Testis (tissue), 3 donors: ENCODE results near the gene CCM2. TPM values are rescaled to one million over a fixed set of nuclear protein-coding genes. Genes with fewer than 3 reads are reported as not detected.

Experiments
- DNase-seq: peaks from one replicate; pipeline ENCODE4 v3.0.0-alpha.2; 2019
- H3K27ac ChIP-seq, 2 donors: fragments of 200-600 bp; sonication (generic); one replicate each; pipeline ENCODE4 v1.5.1; 2019
- H3K27me3 ChIP-seq: fragments of 200-600 bp; sonication (generic); one replicate; pipeline ENCODE4 v1.5.1; 2019
- H3K36me3 ChIP-seq: fragments of 200-600 bp; sonication (generic); one replicate; pipeline ENCODE4 v1.5.1; 2017; ENCODE audit warnings: low read depth; ENCODE audit errors: missing control alignments
- H3K4me1 ChIP-seq: fragments of 200-600 bp; sonication (generic); one replicate; pipeline ENCODE4 v1.5.1; 2019
- H3K4me3 ChIP-seq, 2 donors: fragments of 200-600 bp; sonication (generic); one replicate each; pipeline ENCODE4 v1.5.1; 2017 to 2019
- H3K9me3 ChIP-seq: fragments of 200-600 bp; sonication (generic); one replicate; pipeline ENCODE4 v1.5.1; 2017
- POLR2A ChIP-seq: fragments of 450-650 bp; IDR thresholded peaks from one replicate; pipeline ENCODE4 v1.6.1; 2017; ENCODE audit warnings: antibody characterized with exemption, mild to moderate bottlenecking, moderate library complexity
- WGBS, 2 donors: methylation state at CpG; one replicate each; pipeline ENCODE4 v1.1.5; 2018; 5-methylcytosine and 5-hydroxymethylcytosine counted together
- intact Hi-C: fragments of 100-400 bp; cut with DNase I; formaldehyde crosslinking; loops from one replicate; pipeline ENCODE4 v1.15.1; 2023; ENCODE audit warnings: low total_unique reads
- polyA plus RNA-seq: library from polyadenylated mRNA; stranded (reverse); fragments of 350-450 nt; fragmentation: Illumina TruSeq; extraction: RNeasy Lipid Tissue Mini Kit (QIAGEN cat#74804); gene quantifications from one replicate; pipeline ENCODE4 v1.2.3, GENCODE V29; 2014; ENCODE audit warnings: low read depth, low replicate concordance; ENCODE audit not compliant: insufficient read depth
- total RNA-seq, 2 donors: library from RNA; depleted of rRNA; stranded (reverse); fragments of >200 nt; gene quantifications; one replicate each; pipeline ENCODE4 v1.2.3, GENCODE V29; 2016
- TF ChIP-seq, protein P1 (sequence below), 3 experiments: fragments of 450-650 bp in 2 of 3; fragments of 200-600 bp in 1 of 3; sonication (generic) in 1 of 3; IDR thresholded peaks; one replicate each; pipeline ENCODE4 v1.5.1; 2016 to 2019; ENCODE audit warnings: antibody characterized with exemption in 3 of 3, mild to moderate bottlenecking in 2 of 3, moderate library complexity in 1 of 3

Gene CCM2
- total and polyA plus RNA-seq, 3 donors from 2014 or later, result 57.6 to 95.1 (median 85.4) TPM

DNA sequence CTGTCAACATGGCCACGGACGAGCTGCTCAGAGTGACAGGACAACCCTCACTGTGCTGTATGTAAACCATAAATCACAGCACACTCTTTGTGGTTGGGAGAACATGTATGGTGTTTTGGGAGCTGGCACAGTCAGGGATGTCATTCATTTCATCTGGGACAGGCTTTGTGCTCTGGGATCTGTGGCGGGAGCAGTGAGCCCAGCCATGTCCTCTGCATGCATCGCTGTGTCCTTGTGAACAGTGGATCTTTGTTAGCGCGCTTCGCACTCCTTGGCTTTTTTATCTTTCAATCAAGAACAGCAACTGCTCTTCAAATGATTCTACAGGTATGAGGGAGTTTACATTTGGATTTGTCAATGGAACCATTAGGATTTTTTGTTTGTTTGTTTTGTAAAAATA, 7.1 kb downstream of the CCM2 start:
- no peak overlapping the region for H3K4me3 ChIP-seq
- peaks cover 8% of the 10 kb centered on the region for H3K4me1 ChIP-seq
- intact Hi-C loops, result no loop called here
- no peaks in the 10 kb centered on the region for H3K27me3 ChIP-seq
- H3K27ac ChIP-seq, result peak overlapping the region; percentile 15 to 29
- no peak for TF ChIP-seq POLR2A
- TF ChIP-seq, protein P1, sequence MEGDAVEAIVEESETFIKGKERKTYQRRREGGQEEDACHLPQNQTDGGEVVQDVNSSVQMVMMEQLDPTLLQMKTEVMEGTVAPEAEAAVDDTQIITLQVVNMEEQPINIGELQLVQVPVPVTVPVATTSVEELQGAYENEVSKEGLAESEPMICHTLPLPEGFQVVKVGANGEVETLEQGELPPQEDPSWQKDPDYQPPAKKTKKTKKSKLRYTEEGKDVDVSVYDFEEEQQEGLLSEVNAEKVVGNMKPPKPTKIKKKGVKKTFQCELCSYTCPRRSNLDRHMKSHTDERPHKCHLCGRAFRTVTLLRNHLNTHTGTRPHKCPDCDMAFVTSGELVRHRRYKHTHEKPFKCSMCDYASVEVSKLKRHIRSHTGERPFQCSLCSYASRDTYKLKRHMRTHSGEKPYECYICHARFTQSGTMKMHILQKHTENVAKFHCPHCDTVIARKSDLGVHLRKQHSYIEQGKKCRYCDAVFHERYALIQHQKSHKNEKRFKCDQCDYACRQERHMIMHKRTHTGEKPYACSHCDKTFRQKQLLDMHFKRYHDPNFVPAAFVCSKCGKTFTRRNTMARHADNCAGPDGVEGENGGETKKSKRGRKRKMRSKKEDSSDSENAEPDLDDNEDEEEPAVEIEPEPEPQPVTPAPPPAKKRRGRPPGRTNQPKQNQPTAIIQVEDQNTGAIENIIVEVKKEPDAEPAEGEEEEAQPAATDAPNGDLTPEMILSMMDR (IDR thresholded peaks at IDR 0.05), result no peak
- peak; percentile 62 for DNase-seq
- H3K9me3 ChIP-seq, result no peaks in the 10 kb centered on the region
- no peaks in the 10 kb centered on the region for H3K36me3 ChIP-seq
- WGBS, 2 donors, result 71 to 73% methylated on average over 7 of the region's 7 CpGs

DNA sequence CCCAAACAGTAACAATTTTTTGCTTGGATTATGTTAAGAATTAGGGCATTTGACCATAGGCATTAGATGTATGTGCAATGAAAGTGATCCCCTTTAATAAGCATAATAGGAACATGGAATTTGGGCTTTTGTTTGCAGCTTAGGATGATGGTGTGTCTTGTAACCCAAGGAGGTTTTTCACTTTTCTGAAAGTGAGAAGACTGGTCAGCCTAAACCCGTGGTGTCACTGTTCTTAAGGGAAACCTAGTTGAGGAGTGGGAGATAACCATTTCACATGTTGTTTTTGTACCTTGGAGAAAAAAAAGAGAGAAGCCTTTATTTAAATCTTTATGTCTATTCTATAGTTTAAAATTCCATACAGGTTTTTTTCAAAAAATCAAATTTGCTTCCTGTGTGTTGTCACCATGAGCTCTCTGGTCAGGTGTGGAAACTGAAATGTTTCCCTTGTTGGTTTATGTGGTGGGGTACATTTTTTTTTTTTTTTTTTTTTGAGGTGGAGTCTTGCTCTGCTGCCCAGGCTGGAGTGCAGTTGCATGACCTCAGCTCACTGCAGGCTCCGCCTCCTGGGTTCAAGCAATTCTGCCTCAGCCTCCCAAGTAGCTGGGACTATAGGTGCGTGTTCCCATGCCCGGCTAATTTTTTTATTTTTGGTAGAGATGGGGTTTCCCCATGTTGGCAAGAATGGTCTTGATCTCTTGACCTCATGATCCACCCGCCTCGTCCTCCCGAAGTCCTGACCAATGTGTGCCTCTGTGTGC, 7.7 kb downstream of the CCM2 start:
- intact Hi-C loops, result no loop called here
- WGBS, 2 donors, result 90 to 92% methylated on average over 7 of the region's 7 CpGs
- Histone ChIP-seq H3K36me3 (no peaks in the 10 kb centered on the region), H3K4me3 (no peak overlapping the region), H3K9me3 (no peaks in the 10 kb centered on the region), H3K27ac (no peak overlapping the region), H3K27me3 (no peaks in the 10 kb centered on the region), H3K4me1 (peaks cover 8% of the 10 kb centered on the region)
- TF ChIP-seq, protein P1 (IDR thresholded peaks at IDR 0.05), result no peak
- no peak for TF ChIP-seq POLR2A
- no peak for DNase-seq

DNA sequence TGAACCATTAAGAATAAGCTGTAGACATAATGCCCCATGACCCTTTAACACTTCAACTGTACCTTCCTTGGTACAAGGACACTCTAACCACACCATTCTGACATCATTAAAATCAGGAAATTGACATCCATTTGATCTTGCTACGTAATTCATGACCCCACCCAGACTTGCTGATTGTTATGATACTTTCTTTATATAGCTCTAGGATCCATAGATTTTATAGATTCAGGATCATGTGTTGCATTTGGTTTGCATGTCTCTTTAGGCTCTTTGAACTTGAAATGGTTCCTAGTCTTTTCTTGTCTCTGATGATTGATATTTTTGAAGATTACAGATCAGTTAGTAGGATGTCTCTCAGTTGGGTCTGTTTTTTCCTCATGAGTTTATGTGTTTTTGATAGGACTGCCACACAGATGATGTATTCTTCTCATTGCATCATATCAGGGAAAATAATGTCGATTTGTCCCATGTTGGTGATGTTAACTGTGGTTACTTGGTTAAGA, 13.5 kb downstream of the CCM2 start:
- no peak overlapping the region for H3K27ac ChIP-seq
- intact Hi-C loops, result no loop called here

DNA sequence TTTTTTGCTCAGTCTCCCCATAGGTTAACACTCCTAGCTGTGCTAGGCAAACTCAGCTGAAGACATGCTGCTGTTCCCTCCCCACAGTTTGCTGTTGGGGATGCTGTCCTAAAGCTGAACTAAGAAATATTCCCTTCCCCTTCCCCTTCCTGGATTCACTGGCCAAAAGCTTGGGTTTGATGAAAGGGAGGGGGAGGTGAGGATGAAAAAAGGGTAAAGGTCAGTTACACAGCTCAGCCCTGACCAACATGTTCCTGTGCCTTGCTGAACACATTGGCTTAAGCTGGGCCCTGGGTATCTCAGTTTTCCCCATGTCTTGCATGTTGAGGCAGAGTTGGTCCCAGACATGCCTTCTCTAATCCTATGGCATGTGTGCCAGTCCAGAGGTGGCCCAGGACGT, 15.3 kb downstream of the CCM2 start:
- no peak for DNase-seq
- Histone ChIP-seq H3K27me3 (no peaks in the 10 kb centered on the region), H3K36me3 (no peaks in the 10 kb centered on the region), H3K4me3 (no peak overlapping the region), H3K27ac (peak overlapping the region in 1 of 2 donors; percentile 14), H3K9me3 (no peaks in the 10 kb centered on the region), H3K4me1 (peaks cover 16% of the 10 kb centered on the region)
- intact Hi-C loops, result no loop called here
- WGBS, 2 donors, result 38 to 45% methylated on average over 1 of the region's 1 CpG
- no peak for TF ChIP-seq POLR2A
- TF ChIP-seq, protein P1 (IDR thresholded peaks at IDR 0.05), result no peak

More for the DNA sequence above, 13.5 kb downstream of the CCM2 start:
- H3K9me3 ChIP-seq, result no peaks in the 10 kb centered on the region
- no peak for DNase-seq
- H3K4me1 ChIP-seq, result peaks cover 10% of the 10 kb centered on the region
- 84 to 94% methylated on average over 2 of the region's 2 CpGs for WGBS, 2 donors
- no peaks in the 10 kb centered on the region for H3K36me3 ChIP-seq
- H3K27me3 ChIP-seq, result no peaks in the 10 kb centered on the region
- no peak for TF ChIP-seq POLR2A
- TF ChIP-seq, protein P1 (IDR thresholded peaks at IDR 0.05), result no peak
- no peak overlapping the region for H3K4me3 ChIP-seq

DNA sequence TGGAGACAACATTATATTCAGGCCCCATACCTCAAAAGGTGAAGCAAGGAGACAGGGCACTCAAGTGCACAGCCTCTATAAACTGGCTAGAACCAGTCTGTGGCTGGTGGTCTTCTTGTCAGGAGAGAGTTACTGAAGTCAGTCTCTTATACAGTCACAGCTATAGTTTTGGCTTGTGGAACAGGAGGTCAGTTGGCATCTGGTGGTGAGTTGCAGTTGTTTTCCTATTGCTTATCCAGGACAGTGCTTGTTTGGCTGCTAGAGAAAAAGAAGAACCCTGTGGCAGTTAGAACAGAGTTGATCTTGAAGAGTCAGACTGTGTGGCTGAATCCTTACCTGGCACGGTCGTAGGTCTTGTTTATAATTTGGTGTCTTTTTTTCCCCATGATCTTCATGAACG, 17.3 kb downstream of the CCM2 start:
- 62 to 76% methylated on average over 3 of the region's 3 CpGs for WGBS, 2 donors
- Histone ChIP-seq H3K27ac (no peak overlapping the region), H3K4me1 (peaks cover 17% of the 10 kb centered on the region), H3K4me3 (no peak overlapping the region), H3K27me3 (no peaks in the 10 kb centered on the region), H3K36me3 (no peaks in the 10 kb centered on the region), H3K9me3 (no peaks in the 10 kb centered on the region)
- intact Hi-C loops, result no loop called here
- no peak for DNase-seq
- TF ChIP-seq, protein P1 (IDR thresholded peaks at IDR 0.05), result no peak
- no peak for TF ChIP-seq POLR2A
